Endothelial cell of umbilical vein (primary cell): ENCODE measurements around the gene NSFL1C. TPM values are rescaled to one million over a fixed set of nuclear protein-coding genes. Genes with fewer than 3 reads are reported as not detected.

ENCODE experiments used
- BruUV-seq: library from RNA; stranded (reverse); fragments of 400-500 nt; replicated peaks from 2 replicates; lab custom pipeline; 2021; lab: Mats Ljungman, UMichigan
- CTCF ChIA-PET: fragments of 300-600, 350-600 bp; sonication (Branson Sonifier 250); formaldehyde crosslinking; loops from one replicate; lab custom pipeline; 2021; ENCODE audit warnings: antibody characterized with exemption, inconsistent platforms; lab: Charles Lee
- POLR2A ChIA-PET: fragments of 300-600, 350-600 bp; sonication (Branson Sonifier 250); formaldehyde crosslinking; loops from one replicate; lab custom pipeline; 2021; ENCODE audit warnings: antibody characterized with exemption, inconsistent platforms; lab: Charles Lee
- DNase-seq: peaks from one replicate; pipeline ENCODE4 v3.0.0-alpha.2; 2011; ENCODE audit warnings: low read depth, low spot score
- FAIRE-seq: peaks from 2 replicates; lab custom pipeline; 2011; peaks lifted over from hg19 to GRCh38; lab: Jason Lieb, UNC
- H2AFZ ChIP-seq: 2 replicates; pipeline ENCODE4 v1.6.0; 2012; ENCODE audit warnings: low read depth, low read length, control low read depth, inconsistent platforms
- H3K27ac ChIP-seq: 2 replicates; pipeline ENCODE4 v1.5.1; 2011; ENCODE audit warnings: low read depth, mild to moderate bottlenecking, control low read depth, low read length, moderate library complexity; ENCODE audit not compliant: insufficient read depth
- H3K27me3 ChIP-seq, 2 experiments: 2 replicates each; pipeline versions ENCODE4 v1.6.0 to v1.6.1; 2011; ENCODE audit warnings: low read length in 2 of 2, mixed read lengths in 1 of 2; ENCODE audit not compliant: control insufficient read depth in 2 of 2, insufficient read depth in 2 of 2
- H3K36me3 ChIP-seq, 2 experiments: 2 replicates in 1 of 2; 3 replicates in 1 of 2; pipeline ENCODE4 v1.5.1; 2011; ENCODE audit warnings: low read length in 2 of 2, mild to moderate bottlenecking in 1 of 2, moderate library complexity in 1 of 2; ENCODE audit not compliant: control insufficient read depth in 2 of 2, insufficient read depth in 2 of 2; ENCODE audit errors: extremely low read depth in 1 of 2
- H3K4me1 ChIP-seq: 3 replicates; pipeline ENCODE4 v1.5.1; 2011; ENCODE audit warnings: mild to moderate bottlenecking, low read length; ENCODE audit not compliant: control insufficient read depth, insufficient read depth; ENCODE audit errors: extremely low read depth
- H3K4me2 ChIP-seq: 2 replicates; pipeline ENCODE4 v1.6.1; 2011; ENCODE audit warnings: low read length, control low read depth, mixed read lengths; ENCODE audit not compliant: insufficient read depth
- H3K4me3 ChIP-seq, 3 experiments: fragments of 200-600 bp in 1 of 3; sonication (generic), shearing (Covaris generic) in 1 of 3; replicated peaks in 1 of 3; 2 replicates each; pipeline ENCODE4 v1.5.1; 2011 to 2016; ENCODE audit warnings: control low read depth in 3 of 3, low read length in 3 of 3, mild to moderate bottlenecking in 2 of 3, inconsistent platforms in 1 of 3, low read depth in 1 of 3, moderate library complexity in 1 of 3; ENCODE audit not compliant: insufficient read depth in 1 of 3
- H3K79me2 ChIP-seq: 2 replicates; pipeline ENCODE4 v1.6.0; 2012; ENCODE audit warnings: low read length, inconsistent platforms; ENCODE audit not compliant: control insufficient read depth, insufficient read depth
- H3K9ac ChIP-seq: replicated peaks from 2 replicates; pipeline ENCODE3; 2011; ENCODE audit warnings: low read length, control low read depth; ENCODE audit not compliant: insufficient read depth; ENCODE audit errors: extremely low read depth
- H3K9me1 ChIP-seq: replicated peaks from 3 replicates; pipeline ENCODE4 v1.6.0; 2011; ENCODE audit warnings: mild to moderate bottlenecking, low read length; ENCODE audit not compliant: control insufficient read depth, insufficient read depth; ENCODE audit errors: extremely low read depth
- H3K9me3 ChIP-seq: replicated peaks from 2 replicates; pipeline ENCODE4 v1.5.1; 2012; ENCODE audit warnings: low read length, inconsistent platforms; ENCODE audit not compliant: control insufficient read depth, insufficient read depth
- H4K20me1 ChIP-seq: replicated peaks from 2 replicates; pipeline ENCODE3; 2011; ENCODE audit warnings: mild to moderate bottlenecking, low read length; ENCODE audit not compliant: control insufficient read depth, insufficient read depth; ENCODE audit errors: extremely low read depth
- CTCF ChIP-seq, 2 donors: IDR thresholded peaks; 1 replicate in 1 of 2; 2 replicates in 1 of 2; pipeline ENCODE4 v1.5.1; 2011; ENCODE audit warnings: low read length in 2 of 2, mild to moderate bottlenecking in 2 of 2, moderate library complexity in 2 of 2, control low read depth in 1 of 2, inconsistent platforms in 1 of 2, low read depth in 1 of 2; ENCODE audit not compliant: insufficient read depth in 1 of 2; ENCODE audit errors: extremely low read depth in 1 of 2
- FOS ChIP-seq: IDR thresholded peaks from 2 replicates; pipeline ENCODE4 v1.6.1; 2011; ENCODE audit warnings: mild to moderate bottlenecking, low read length, moderate library complexity, borderline replicate concordance; ENCODE audit not compliant: insufficient read depth
- POLR2AphosphoS5 ChIP-seq: IDR thresholded peaks from 2 replicates; pipeline ENCODE4 v1.6.1; 2012; ENCODE audit warnings: low read depth, mild to moderate bottlenecking, control low read depth, low read length, moderate library complexity; ENCODE audit not compliant: insufficient read depth
- dilution Hi-C: fragments of 300-500 bp; cut with MboI; formaldehyde crosslinking; loops from one replicate; pipeline ENCODE4 v1.15.0; 2019; ENCODE audit warnings: low sequenced_read_pairs; ENCODE audit not compliant: extremely low pct_ligation_motif_present
- intact Hi-C: fragments of 100-400 bp; cut with micrococcal nuclease; formaldehyde crosslinking; loops from one replicate; pipeline ENCODE4 v1.10.0; 2022
- polyA plus RNA-seq, 4 experiments: library from polyadenylated mRNA; depleted of rRNA in 3 of 4; stranded (reverse) in 3 of 4; unstranded in 1 of 4; fragments of >200 nt; gene quantifications; 2 replicates each; pipeline versions ENCODE4 v1.2.1 to v1.2.3, GENCODE V29; 2011 to 2012; ENCODE audit warnings: missing spikeins in 1 of 4
- total RNA-seq: library from RNA; stranded (reverse); gene quantifications from 2 replicates; pipeline ENCODE4 v1.2.3, GENCODE V29; 2021

Gene NSFL1C
- total and polyA plus RNA-seq, 2 donors (not counting 3 experiments of a cell fraction or from before 2014, with no cell fraction given), result 27.3 to 95.7 TPM

GRCh38 chr20:1499528-1500420 is 33.1 kb upstream of the NSFL1C start:
- no peak for FAIRE-seq
- ChIA-PET POLR2A (no interaction called here), CTCF (interaction anchor here (1.0 kb wide), 1 partner anchor 9 kb away, joined by 4 read pairs; the partner anchor contains the start of gene SIRPB2)
- H3K27ac ChIP-seq, result no peak overlapping the region
- no peak overlapping the region for H3K4me2 ChIP-seq
- BruUV-seq, result no TSS peak
- H3K4me3 ChIP-seq, result no peak overlapping the region
- no peaks in the 10 kb centered on the region for H3K36me3 ChIP-seq
- H3K9me1 ChIP-seq, result no peaks in the 10 kb centered on the region
- H4K20me1 ChIP-seq, result no peaks in the 10 kb centered on the region
- DNase-seq, result no peak
- H3K4me1 ChIP-seq, result no peaks in the 10 kb centered on the region
- peaks cover 10 to 19% of the 10 kb centered on the region in 2 experiments for H3K27me3 ChIP-seq
- dilution Hi-C loops, result no loop called here
- H3K9me3 ChIP-seq, result no peaks in the 10 kb centered on the region
- TF ChIP-seq FOS (no peak), POLR2AphosphoS5 (no peak), CTCF (IDR thresholded peaks at IDR 0.05; ENCODE audit: extremely low read depth in 1 of 2, insufficient read depth in 1 of 2, low read depth in 1 of 2, low read length in 2 of 2) (no peak)
- intact Hi-C loops, result loop anchor here (10.0 kb wide), 2 partner anchors 395 to 665 kb away; partner anchors contain the start of genes FAM110A and SIRPA
- no peaks in the 10 kb centered on the region for H3K79me2 ChIP-seq
- H3K9ac ChIP-seq, result no peak overlapping the region
- H2AFZ ChIP-seq, result no peak overlapping the region
